ENCODE data around the gene LCT.
"Not testable (repeated sequence)": the region's sequence is repeated elsewhere in the genome, so short reads cannot be mapped to it uniquely, and the experiment has no call there.

The LCT gene

GRCh38 chr2:135831180-135831812, 5.7 kb downstream of the LCT start:
- DNase-seq: no peak

- no peak for DNase-seq
Measured at GRCh38 chr2:135829378-135830135, 7.4 kb downstream of the LCT start.

GRCh38 chr2:135826544-135826943, 10.4 kb downstream of the LCT start:
- no peak for DNase-seq

GRCh38 chr2:135825550-135826176, 11.3 kb downstream of the LCT start:
- no peak for DNase-seq

GRCh38 chr2:135825131-135825530, 11.9 kb downstream of the LCT start:
- no peak for DNase-seq

GRCh38 chr2:135822855-135823254, 14.1 kb downstream of the LCT start:
- no peak for DNase-seq

GRCh38 chr2:135821190-135821589, 15.8 kb downstream of the LCT start:
- DNase-seq: no peak

GRCh38 chr2:135820003-135820618, 16.9 kb downstream of the LCT start:
- DNase-seq: peak; percentile 73

- DNase-seq: no peak
Measured at GRCh38 chr2:135818937-135819610, 17.9 kb downstream of the LCT start.

GRCh38 chr2:135817951-135818350, 19.0 kb downstream of the LCT start:
- DNase-seq: no peak

GRCh38 chr2:135817466-135817865, 19.5 kb downstream of the LCT start:
- no peak for DNase-seq

GRCh38 chr2:135815269-135815668, 21.7 kb downstream of the LCT start:
- DNase-seq: no peak

- DNase-seq: no peak
Measured at GRCh38 chr2:135812907-135813511, 24.0 kb downstream of the LCT start.

- DNase-seq: not testable (repeated sequence)
Measured at GRCh38 chr2:135807874-135808273, 29.1 kb downstream of the LCT start.

- DNase-seq: no peak
Measured at GRCh38 chr2:135803278-135803677, 33.7 kb downstream of the LCT start.

- DNase-seq: no peak
Measured at GRCh38 chr2:135802350-135802749, 34.6 kb downstream of the LCT start.

- no peak for DNase-seq
Measured at GRCh38 chr2:135800513-135801460, 36.2 kb downstream of the LCT start.

GRCh38 chr2:135799738-135800137, 37.2 kb downstream of the LCT start:
- DNase-seq: no peak

GRCh38 chr2:135798762-135799161, 38.2 kb downstream of the LCT start:
- no peak for DNase-seq

GRCh38 chr2:135798275-135798705, 38.7 kb downstream of the LCT start:
- no peak for DNase-seq

- peak; percentile 79 for DNase-seq
Measured at GRCh38 chr2:135797497-135798274, 39.3 kb downstream of the LCT start.
